Mucosa of descending colon (tissue), 3 donors: ENCODE data around the gene USP16. TPM values are rescaled to one million over a fixed set of nuclear protein-coding genes. Genes with fewer than 3 reads are reported as not detected.

Source experiments
- ATAC-seq: fragments of 200-7000 bp; cut with Tn5 transposase; one replicate; pipeline ENCODE4 v1.9.1; 2020; ENCODE audit warnings: mild to moderate bottlenecking, moderate library complexity
- DNase-seq, 3 donors: peaks; one replicate each; pipeline ENCODE4 v3.0.0-alpha.2; 2020
- H3K36me3 ChIP-seq: fragments of 200-600 bp; one replicate; pipeline ENCODE4 v1.8.0; 2021; ENCODE audit warnings: low read depth, mild to moderate bottlenecking
- H3K4me1 ChIP-seq: fragments of 200-600 bp; one replicate; pipeline ENCODE4 v1.8.0; 2021; ENCODE audit warnings: low read depth, mild to moderate bottlenecking
- H3K4me3 ChIP-seq: fragments of 200-600 bp; one replicate; pipeline ENCODE4 v1.8.0; 2021; ENCODE audit warnings: mild to moderate bottlenecking
- H3K9me3 ChIP-seq: fragments of 200-600 bp; one replicate; pipeline ENCODE4 v1.8.0; 2021; ENCODE audit warnings: mild to moderate bottlenecking
- CTCF ChIP-seq: fragments of 200-600 bp; IDR thresholded peaks from one replicate; pipeline ENCODE4 v1.8.0; 2022; ENCODE audit warnings: antibody characterized with exemption, mild to moderate bottlenecking
- intact Hi-C, 2 donors: fragments of 100-400 bp; cut with DNase I in 1 of 2; cut with micrococcal nuclease in 1 of 2; formaldehyde crosslinking; loops; one replicate each; pipeline versions ENCODE4 v1.11.0 to v1.11.1; 2022; cut with DNase I, micrococcal nuclease
- total RNA-seq, 3 donors: library from RNA; stranded (reverse); fragmentation: NEBNext Ultra II Directional in 2 of 3; extraction: Animal tissue kit (Norgen Biotek cat#: 25700) in 2 of 3; gene quantifications; one replicate each; pipeline versions ENCODE4 v1.2.1 to v1.2.4, GENCODE V29; 2021 to 2023
- donor health status: DM: no; HTN: no; CAD: no; lungs with moderate emphysema.
- donor health status: DM: no; HTN: no; CAD: no.
- donor health status: DM: no; HTN: yes; CAD: no.

Gene USP16
- total RNA-seq, 3 donors from 2014 or later = 35.2 to 41.5 (median 37.6) TPM

- Histone ChIP-seq H3K4me3 (no peak overlapping the region), H3K36me3 (no peaks in the 10 kb centered on the region), H3K4me1 (peaks cover 25% of the 10 kb centered on the region), H3K9me3 (no peaks in the 10 kb centered on the region)
- ATAC-seq = no peak
- TF ChIP-seq CTCF = no peak
- intact Hi-C loops = no loop called here
- no peak for DNase-seq
Observed at GRCh38 chr21:29022166-29022565, 2.3 kb upstream of the USP16 start.

GRCh38 chr21:29025328-29025713 is 853 bp downstream of the USP16 start:
- ATAC-seq = peak; percentile 24
- TF ChIP-seq CTCF = no peak
- intact Hi-C loops = no loop called here
- Histone ChIP-seq H3K4me1 (peaks cover 16% of the 10 kb centered on the region), H3K9me3 (no peaks in the 10 kb centered on the region), H3K4me3 (peak overlapping the region; percentile 65), H3K36me3 (no peaks in the 10 kb centered on the region)
- DNase-seq = no peak

GRCh38 chr21:29029524-29029923 is 5.1 kb downstream of the USP16 start:
- no peak for ATAC-seq

GRCh38 chr21:29030909-29031308 is 6.4 kb downstream of the USP16 start:
- H3K36me3 ChIP-seq = no peaks in the 10 kb centered on the region
- no peaks in the 10 kb centered on the region for H3K9me3 ChIP-seq
- no peak for TF ChIP-seq CTCF
- ATAC-seq (no peak), DNase-seq (no peak)
- peaks cover 9% of the 10 kb centered on the region for H3K4me1 ChIP-seq
- intact Hi-C loops = no loop called here
- no peak overlapping the region for H3K4me3 ChIP-seq

More at GRCh38 chr21:29029524-29029923, 5.1 kb downstream of the USP16 start:
- DNase-seq = no peak
- H3K4me3 ChIP-seq = no peak overlapping the region
- H3K9me3 ChIP-seq = no peaks in the 10 kb centered on the region
- no peaks in the 10 kb centered on the region for H3K36me3 ChIP-seq
- intact Hi-C loops = no loop called here
- peaks cover 16% of the 10 kb centered on the region for H3K4me1 ChIP-seq
- TF ChIP-seq CTCF = no peak

GRCh38 chr21:29033301-29033700 is 8.8 kb downstream of the USP16 start:
- no peak for TF ChIP-seq CTCF
- ATAC-seq (no peak), DNase-seq (no peak)
- Histone ChIP-seq H3K9me3 (no peaks in the 10 kb centered on the region), H3K36me3 (peaks cover 7% of the 10 kb centered on the region), H3K4me3 (no peak overlapping the region), H3K4me1 (no peaks in the 10 kb centered on the region)
- intact Hi-C loops = no loop called here

GRCh38 chr21:29033871-29034270 is 9.4 kb downstream of the USP16 start:
- no peak for TF ChIP-seq CTCF
- H3K4me1 ChIP-seq = no peaks in the 10 kb centered on the region
- no peaks in the 10 kb centered on the region for H3K9me3 ChIP-seq
- no peak for ATAC-seq
- DNase-seq = no peak
- no peak overlapping the region for H3K4me3 ChIP-seq
- intact Hi-C loops = no loop called here
- peaks cover 7% of the 10 kb centered on the region for H3K36me3 ChIP-seq
